ENCODE data around the gene WDR93. TPM values are rescaled to one million over a fixed set of nuclear protein-coding genes. Genes with fewer than 3 reads are reported as not detected.
"Not testable (repeated sequence)": the region's sequence is repeated elsewhere in the genome, so short reads cannot be mapped to it uniquely, and the experiment has no call there.

WDR93 gene
- polyA plus RNA-seq, 2 donors, result 0.02 TPM; not detected in 1

GRCh38 chr15:89781891-89782618, 91.4 kb downstream of the WDR93 start:
- Histone ChIP-seq H3K36me3 (ENCODE audit: control insufficient read depth in 2 of 2, insufficient read depth in 2 of 2, low read length in 1 of 2) (no peaks in the 10 kb centered on the region), H3K27ac (ENCODE audit: low read depth in 2 of 2, low read length in 1 of 2) (peak overlapping the region; percentile 87 to 92), H3K9me3 (ENCODE audit: control insufficient read depth in 2 of 2, insufficient read depth in 1 of 2, low read depth in 1 of 2, low read length in 1 of 2) (no peaks in the 10 kb centered on the region), H3K4me1 (ENCODE audit: control insufficient read depth in 2 of 2, insufficient read depth in 2 of 2, low read length in 1 of 2) (peaks cover 0 to 18% of the 10 kb centered on the region in 2 donors), H3K4me3 (ENCODE audit: low read depth in 1 of 2, low read length in 2 of 2) (no peak overlapping the region), H3K27me3 (ENCODE audit: control insufficient read depth in 1 of 2, insufficient read depth in 2 of 2, low read length in 2 of 2) (no peaks in the 10 kb centered on the region)
- 54 to 64% methylated on average over 15 of the region's 15 CpGs for WGBS, 2 donors

DNA sequence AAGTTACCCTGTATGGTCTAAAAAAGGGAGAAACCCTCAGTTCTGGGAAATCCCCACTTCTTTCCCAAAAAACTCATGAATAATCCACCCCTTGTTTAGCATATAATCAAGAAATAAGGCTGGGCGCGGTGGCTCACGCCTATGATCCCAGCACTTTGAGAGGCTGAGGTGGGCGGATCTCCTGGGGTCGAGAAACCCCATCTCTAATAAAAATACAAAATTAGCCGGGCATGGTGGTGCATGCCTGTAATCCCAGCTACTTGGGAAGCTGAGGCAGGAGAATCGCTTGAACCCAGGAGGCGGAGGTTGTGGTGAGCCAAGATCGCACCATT, 92.0 kb downstream of the WDR93 start:
- 86 to 87% methylated on average over 9 of the region's 9 CpGs for WGBS, 2 donors
- not testable (repeated sequence) for H3K4me3 ChIP-seq (ENCODE audit: low read depth in 1 of 2, low read length in 2 of 2); H3K36me3 ChIP-seq (ENCODE audit: control insufficient read depth in 2 of 2, insufficient read depth in 2 of 2, low read length in 1 of 2); H3K27ac ChIP-seq (ENCODE audit: low read depth in 2 of 2, low read length in 1 of 2); H3K9me3 ChIP-seq (ENCODE audit: control insufficient read depth in 2 of 2, insufficient read depth in 1 of 2, low read depth in 1 of 2, low read length in 1 of 2); H3K27me3 ChIP-seq (ENCODE audit: control insufficient read depth in 1 of 2, insufficient read depth in 2 of 2, low read length in 2 of 2)
- peaks cover 0 to 18% of the 10 kb centered on the region in 2 donors for H3K4me1 ChIP-seq (ENCODE audit: control insufficient read depth in 2 of 2, insufficient read depth in 2 of 2, low read length in 1 of 2)

GRCh38 chr15:89783111-89783860, 92.7 kb downstream of the WDR93 start:
- no peak overlapping the region for H3K4me3 ChIP-seq (ENCODE audit: low read depth in 1 of 2, low read length in 2 of 2)
- H3K36me3 ChIP-seq (ENCODE audit: control insufficient read depth in 2 of 2, insufficient read depth in 2 of 2, low read length in 1 of 2), result no peaks in the 10 kb centered on the region
- H3K27ac ChIP-seq (ENCODE audit: low read depth in 2 of 2, low read length in 1 of 2), result no peak overlapping the region
- 62 to 81% methylated on average over 14 of the region's 14 CpGs for WGBS, 2 donors
- peaks cover 0 to 18% of the 10 kb centered on the region in 2 donors for H3K4me1 ChIP-seq (ENCODE audit: control insufficient read depth in 2 of 2, insufficient read depth in 2 of 2, low read length in 1 of 2)
- no peaks in the 10 kb centered on the region for H3K27me3 ChIP-seq (ENCODE audit: control insufficient read depth in 1 of 2, insufficient read depth in 2 of 2, low read length in 2 of 2)
- no peaks in the 10 kb centered on the region for H3K9me3 ChIP-seq (ENCODE audit: control insufficient read depth in 2 of 2, insufficient read depth in 1 of 2, low read depth in 1 of 2, low read length in 1 of 2)

DNA sequence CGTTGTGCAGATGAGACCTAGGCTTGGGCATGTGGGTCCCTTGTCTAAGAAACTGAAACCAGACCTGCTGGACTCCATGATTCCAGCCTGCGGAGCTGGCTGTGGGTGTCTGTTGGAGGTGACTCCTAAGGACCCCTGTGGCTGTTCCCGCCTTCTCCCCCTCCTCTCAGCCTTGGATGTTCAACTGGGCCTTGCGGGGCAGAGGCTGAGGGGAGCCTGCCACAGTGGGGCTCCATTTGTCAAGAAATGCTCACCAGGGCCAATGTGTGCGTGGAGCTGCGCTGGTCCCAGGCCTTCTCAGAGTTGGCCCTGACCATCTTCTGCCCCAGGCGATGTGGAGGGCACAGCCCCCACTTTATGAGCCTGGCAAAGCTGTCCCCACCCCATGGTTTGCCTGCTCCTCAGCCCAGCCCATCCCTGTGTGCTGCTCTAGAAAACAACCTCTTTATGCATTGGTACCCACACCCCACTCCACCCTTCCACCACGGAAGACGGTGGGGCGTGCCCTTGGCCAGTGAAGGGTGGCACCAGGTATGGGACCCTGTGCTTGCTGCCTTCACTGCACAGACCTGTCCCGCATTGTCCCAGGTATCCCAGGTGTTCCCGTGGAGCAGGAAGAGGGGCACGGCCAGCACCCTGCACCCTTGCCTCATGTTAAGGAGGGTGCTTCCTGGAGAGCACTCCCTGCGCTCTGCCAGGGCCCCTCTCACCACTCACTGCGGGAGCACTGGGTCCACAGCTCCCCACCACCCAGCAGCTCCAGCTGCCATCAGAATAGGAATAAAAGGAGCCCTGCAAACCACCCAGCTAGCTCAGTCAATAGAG, 93.5 kb downstream of the WDR93 start:
- H3K9me3 ChIP-seq (ENCODE audit: control insufficient read depth in 2 of 2, insufficient read depth in 1 of 2, low read depth in 1 of 2, low read length in 1 of 2), result no peaks in the 10 kb centered on the region
- H3K27ac ChIP-seq (ENCODE audit: low read depth in 2 of 2, low read length in 1 of 2), result no peak overlapping the region
- 85 to 89% methylated on average over 15 of the region's 15 CpGs for WGBS, 2 donors
- no peaks in the 10 kb centered on the region for H3K27me3 ChIP-seq (ENCODE audit: control insufficient read depth in 1 of 2, insufficient read depth in 2 of 2, low read length in 2 of 2)
- H3K4me1 ChIP-seq (ENCODE audit: control insufficient read depth in 2 of 2, insufficient read depth in 2 of 2, low read length in 1 of 2), result peaks cover 0 to 16% of the 10 kb centered on the region in 2 donors
- H3K4me3 ChIP-seq (ENCODE audit: low read depth in 1 of 2, low read length in 2 of 2), result no peak overlapping the region
- no peaks in the 10 kb centered on the region for H3K36me3 ChIP-seq (ENCODE audit: control insufficient read depth in 2 of 2, insufficient read depth in 2 of 2, low read length in 1 of 2)

DNA sequence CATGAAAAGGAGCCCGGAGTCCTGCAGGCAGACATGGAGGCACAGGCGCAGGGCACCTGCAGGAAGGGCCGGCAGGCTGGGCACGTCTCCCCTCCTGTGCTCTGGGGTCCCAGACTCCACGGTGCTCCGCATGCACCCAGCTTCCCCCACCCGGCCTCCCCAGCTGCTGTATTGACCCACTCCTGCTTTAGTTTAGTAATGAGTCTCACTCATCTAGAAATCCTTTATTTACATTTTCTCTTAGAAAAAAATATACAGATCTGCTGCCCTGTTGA, 94.0 kb downstream of the WDR93 start:
- H3K9me3 ChIP-seq (ENCODE audit: control insufficient read depth in 2 of 2, insufficient read depth in 1 of 2, low read depth in 1 of 2, low read length in 1 of 2), result no peaks in the 10 kb centered on the region
- no peaks in the 10 kb centered on the region for H3K27me3 ChIP-seq (ENCODE audit: control insufficient read depth in 1 of 2, insufficient read depth in 2 of 2, low read length in 2 of 2)
- peaks cover 0 to 16% of the 10 kb centered on the region in 2 donors for H3K4me1 ChIP-seq (ENCODE audit: control insufficient read depth in 2 of 2, insufficient read depth in 2 of 2, low read length in 1 of 2)
- 83 to 87% methylated on average over 7 of the region's 7 CpGs for WGBS, 2 donors
- no peak overlapping the region for H3K27ac ChIP-seq (ENCODE audit: low read depth in 2 of 2, low read length in 1 of 2)
- no peaks in the 10 kb centered on the region for H3K36me3 ChIP-seq (ENCODE audit: control insufficient read depth in 2 of 2, insufficient read depth in 2 of 2, low read length in 1 of 2)
- H3K4me3 ChIP-seq (ENCODE audit: low read depth in 1 of 2, low read length in 2 of 2), result no peak overlapping the region

GRCh38 chr15:89785064-89785773, 94.6 kb downstream of the WDR93 start:
- no peak overlapping the region for H3K27ac ChIP-seq (ENCODE audit: low read depth in 2 of 2, low read length in 1 of 2)
- H3K27me3 ChIP-seq (ENCODE audit: control insufficient read depth in 1 of 2, insufficient read depth in 2 of 2, low read length in 2 of 2), result no peaks in the 10 kb centered on the region
- no peak overlapping the region for H3K4me3 ChIP-seq (ENCODE audit: low read depth in 1 of 2, low read length in 2 of 2)
- H3K36me3 ChIP-seq (ENCODE audit: control insufficient read depth in 2 of 2, insufficient read depth in 2 of 2, low read length in 1 of 2), result no peaks in the 10 kb centered on the region
- H3K9me3 ChIP-seq (ENCODE audit: control insufficient read depth in 2 of 2, insufficient read depth in 1 of 2, low read depth in 1 of 2, low read length in 1 of 2), result no peaks in the 10 kb centered on the region
- peaks cover 0 to 16% of the 10 kb centered on the region in 2 donors for H3K4me1 ChIP-seq (ENCODE audit: control insufficient read depth in 2 of 2, insufficient read depth in 2 of 2, low read length in 1 of 2)
- 58 to 67% methylated on average over 13 of the region's 13 CpGs for WGBS, 2 donors

DNA sequence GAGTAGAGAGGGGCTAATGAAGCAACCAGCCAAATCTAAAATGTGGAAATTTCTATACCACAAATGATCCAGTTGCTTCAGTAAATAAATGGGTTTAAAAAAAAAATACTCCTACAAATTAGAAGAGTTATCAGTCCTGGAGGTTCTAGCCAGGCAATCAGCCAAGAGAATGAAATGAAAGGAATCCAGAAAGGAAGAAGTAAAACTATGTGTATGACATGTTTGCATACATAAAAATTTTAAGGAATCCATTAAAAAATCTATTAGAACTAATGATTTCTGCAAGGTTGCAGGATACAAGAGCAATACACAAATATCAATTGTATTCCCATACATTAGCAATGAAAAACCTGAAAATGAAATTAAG, 95.1 kb downstream of the WDR93 start:
- Histone ChIP-seq H3K4me3 (ENCODE audit: low read depth in 1 of 2, low read length in 2 of 2) (no peak overlapping the region), H3K27ac (ENCODE audit: low read depth in 2 of 2, low read length in 1 of 2) (no peak overlapping the region), H3K27me3 (ENCODE audit: control insufficient read depth in 1 of 2, insufficient read depth in 2 of 2, low read length in 2 of 2) (no peaks in the 10 kb centered on the region), H3K4me1 (ENCODE audit: control insufficient read depth in 2 of 2, insufficient read depth in 2 of 2, low read length in 1 of 2) (peaks cover 0 to 12% of the 10 kb centered on the region in 2 donors), H3K36me3 (ENCODE audit: control insufficient read depth in 2 of 2, insufficient read depth in 2 of 2, low read length in 1 of 2) (no peaks in the 10 kb centered on the region), H3K9me3 (ENCODE audit: control insufficient read depth in 2 of 2, insufficient read depth in 1 of 2, low read depth in 1 of 2, low read length in 1 of 2) (no peaks in the 10 kb centered on the region)

DNA sequence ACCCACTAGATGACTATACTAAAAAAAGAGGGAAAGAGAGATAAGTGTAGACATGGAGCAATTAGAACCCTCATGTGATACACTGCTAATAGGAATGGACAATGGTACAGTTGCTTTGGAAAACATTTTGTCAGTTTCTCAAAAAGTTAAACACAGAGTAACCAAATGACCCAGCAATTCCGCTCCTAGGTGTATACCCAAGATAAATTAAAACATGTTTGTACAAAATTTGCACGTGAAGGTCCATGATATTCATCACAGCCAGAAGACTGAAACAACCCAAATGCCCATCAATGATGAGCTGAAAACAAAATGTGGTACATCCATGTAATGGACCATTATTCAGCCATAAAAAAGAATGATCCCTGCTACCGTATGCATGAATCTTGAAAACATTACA, 97.3 kb downstream of the WDR93 start:
- H3K27me3 ChIP-seq (ENCODE audit: control insufficient read depth in 1 of 2, insufficient read depth in 2 of 2, low read length in 2 of 2), result no peaks in the 10 kb centered on the region
- 86 to 94% methylated on average over 3 of the region's 3 CpGs for WGBS, 2 donors
- H3K4me1 ChIP-seq (ENCODE audit: control insufficient read depth in 2 of 2, insufficient read depth in 2 of 2, low read length in 1 of 2), result peaks cover 0 to 6% of the 10 kb centered on the region in 2 donors
- H3K36me3 ChIP-seq (ENCODE audit: control insufficient read depth in 2 of 2, insufficient read depth in 2 of 2, low read length in 1 of 2), result no peaks in the 10 kb centered on the region
- no peak overlapping the region for H3K27ac ChIP-seq (ENCODE audit: low read depth in 2 of 2, low read length in 1 of 2)
- no peaks in the 10 kb centered on the region for H3K9me3 ChIP-seq (ENCODE audit: control insufficient read depth in 2 of 2, insufficient read depth in 1 of 2, low read depth in 1 of 2, low read length in 1 of 2)
- H3K4me3 ChIP-seq (ENCODE audit: low read depth in 1 of 2, low read length in 2 of 2), result no peak overlapping the region

DNA sequence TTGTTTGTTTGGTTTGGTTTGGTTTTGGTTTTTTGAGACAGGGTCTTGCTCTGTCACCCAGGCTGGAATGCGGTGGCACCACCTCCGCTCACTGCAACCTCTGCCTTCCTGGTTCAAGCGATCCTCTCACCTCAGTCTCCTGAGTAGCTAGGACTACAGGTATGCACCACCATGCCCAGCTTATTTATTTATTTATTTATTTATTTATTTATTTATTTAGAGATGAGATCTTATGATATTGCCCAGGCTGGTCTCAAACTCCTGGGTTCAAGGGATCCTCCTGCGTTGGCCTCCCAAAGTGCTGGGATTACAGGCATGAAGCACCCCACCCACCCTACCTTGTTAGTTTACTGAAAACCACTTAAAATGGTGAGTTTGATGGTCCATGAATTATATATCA, 98.0 kb downstream of the WDR93 start:
- H3K27ac ChIP-seq (ENCODE audit: low read depth in 2 of 2, low read length in 1 of 2), result not testable (repeated sequence)
- WGBS, 2 donors, result 95 to 97% methylated on average over 4 of the region's 4 CpGs

More for the DNA sequence above, 98.0 kb downstream of the WDR93 start:
- not testable (repeated sequence) for H3K36me3 ChIP-seq (ENCODE audit: control insufficient read depth in 2 of 2, insufficient read depth in 2 of 2, low read length in 1 of 2); H3K4me1 ChIP-seq (ENCODE audit: control insufficient read depth in 2 of 2, insufficient read depth in 2 of 2, low read length in 1 of 2); H3K9me3 ChIP-seq (ENCODE audit: control insufficient read depth in 2 of 2, insufficient read depth in 1 of 2, low read depth in 1 of 2, low read length in 1 of 2); H3K4me3 ChIP-seq (ENCODE audit: low read depth in 1 of 2, low read length in 2 of 2); H3K27me3 ChIP-seq (ENCODE audit: control insufficient read depth in 1 of 2, insufficient read depth in 2 of 2, low read length in 2 of 2)
